GM18951 (cell line): ENCODE data around the gene BCL7B.

Experiments used
- POLR2A ChIP-seq: IDR thresholded peaks from 4 replicates; pipeline ENCODE4 v1.6.1; 2011; ENCODE audit warnings: mild to moderate bottlenecking; ENCODE audit not compliant: insufficient read length, insufficient read depth; ENCODE audit errors: extremely low read depth
- in situ Hi-C: fragments of 300-500 bp; cut with MboI; formaldehyde crosslinking; loops from one replicate; pipeline ENCODE4 v1.12.0; 2022; ENCODE audit warnings: low sequenced_read_pairs, mixed read lengths, inconsistent platforms; ENCODE audit not compliant: unreplicated experiment

Gene BCL7B

GRCh38 chr7:73515178-73515577 is 42.3 kb downstream of the BCL7B start:
- in situ Hi-C loops = no loop called here

GRCh38 chr7:73512018-73512780 is 45.3 kb downstream of the BCL7B start:
- TF ChIP-seq POLR2A = no peak
- in situ Hi-C loops = no loop called here

More at GRCh38 chr7:73515178-73515577, 42.3 kb downstream of the BCL7B start:
- no peak for TF ChIP-seq POLR2A

GRCh38 chr7:73509463-73509862 is 48.0 kb downstream of the BCL7B start:
- no peak for TF ChIP-seq POLR2A
- in situ Hi-C loops = no loop called here

DNA sequence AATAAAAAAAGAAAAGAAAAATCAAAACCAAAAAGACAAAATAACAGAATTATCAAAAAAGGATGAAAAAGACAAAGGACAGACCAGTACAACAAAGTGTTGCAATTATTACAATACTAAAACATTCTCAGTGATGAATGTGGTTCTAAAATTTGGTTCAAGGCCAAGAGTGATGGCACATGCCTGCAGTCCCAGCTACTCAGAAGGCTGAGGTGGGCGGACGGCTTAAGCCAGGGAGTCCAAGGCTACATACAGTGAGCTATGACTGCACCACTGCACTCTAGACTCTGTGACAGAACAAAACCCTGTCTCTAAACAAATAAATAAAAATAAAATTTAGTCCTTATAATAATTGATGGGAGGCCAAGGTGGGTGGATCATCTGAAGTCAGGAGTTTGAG is 49.9 kb downstream of the BCL7B start:
- no peak for TF ChIP-seq POLR2A
- in situ Hi-C loops = no loop called here

- TF ChIP-seq POLR2A = no peak
- in situ Hi-C loops = no loop called here
Observed at GRCh38 chr7:73504920-73505319, 52.6 kb downstream of the BCL7B start.

DNA sequence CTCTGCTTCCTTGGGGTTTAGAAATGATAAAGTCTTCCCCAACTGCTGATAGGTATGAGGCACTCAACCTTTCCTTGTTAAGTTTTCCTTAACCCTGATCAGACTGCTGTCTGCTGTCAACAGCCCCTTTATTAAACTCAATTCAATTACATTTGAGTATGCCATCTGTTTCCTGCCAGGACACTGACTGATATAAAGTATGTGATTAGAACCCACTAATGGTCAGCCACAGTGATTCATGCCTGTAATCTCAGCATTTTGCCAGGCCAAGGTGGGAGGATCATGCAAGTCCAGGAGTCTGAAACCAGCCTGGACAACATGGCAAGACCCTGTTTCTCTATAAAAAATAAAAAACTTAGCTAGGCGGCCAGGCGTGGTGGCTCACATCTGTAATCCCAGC is 53.5 kb downstream of the BCL7B start:
- in situ Hi-C loops = no loop called here
- TF ChIP-seq POLR2A = no peak

GRCh38 chr7:73503229-73503628 is 54.3 kb downstream of the BCL7B start:
- in situ Hi-C loops = no loop called here

GRCh38 chr7:73496626-73497025 is 60.9 kb downstream of the BCL7B start:
- TF ChIP-seq POLR2A = no peak
- in situ Hi-C loops = loop anchor here (25.0 kb wide), 1 partner anchor 559 kb away; the partner anchor contains the start of gene POM121

More at GRCh38 chr7:73503229-73503628, 54.3 kb downstream of the BCL7B start:
- TF ChIP-seq POLR2A = no peak

GRCh38 chr7:73495507-73495906 is 62.0 kb downstream of the BCL7B start:
- in situ Hi-C loops = loop anchor here (25.0 kb wide), 1 partner anchor 558 kb away; the partner anchor contains the start of gene POM121

DNA sequence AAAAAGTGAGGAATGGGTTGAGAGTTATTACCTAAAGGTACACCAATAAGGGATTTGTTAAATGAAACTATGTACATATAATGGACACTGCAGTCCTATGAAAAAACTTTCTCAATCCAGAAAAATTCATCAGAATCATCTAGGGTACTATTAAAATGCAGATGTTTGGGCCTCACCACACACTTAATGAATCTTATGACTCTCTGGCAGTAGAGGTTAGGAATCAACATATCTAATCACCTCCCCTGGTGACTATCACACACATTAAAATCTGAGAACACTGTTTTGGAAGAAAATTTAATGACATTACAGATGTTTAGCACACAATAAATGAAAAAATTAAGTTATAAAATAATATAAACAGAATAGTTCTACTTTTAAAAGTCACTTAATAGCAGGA is 67.5 kb downstream of the BCL7B start:
- in situ Hi-C loops = loop anchor here (25.0 kb wide), 1 partner anchor 553 kb away; the partner anchor contains the start of gene POM121
- TF ChIP-seq POLR2A = no peak

GRCh38 chr7:73487486-73487885 is 70.0 kb downstream of the BCL7B start:
- no peak for TF ChIP-seq POLR2A
- in situ Hi-C loops = loop anchor here (25.0 kb wide), 1 partner anchor 550 kb away; the partner anchor contains the start of gene POM121
